SK-N-MC (cell line): ENCODE data around the gene SBF2.

Experiments used
- EZH2 ChIP-seq: fragments of 200-600 bp; sonication (generic); IDR thresholded peaks from one replicate; pipeline ENCODE4 v1.6.1; 2017; ENCODE audit warnings: antibody characterized with exemption
- FOXP2 ChIP-seq: optimal IDR thresholded peaks from 2 replicates; pipeline ENCODE3; 2011; ENCODE audit warnings: mild to moderate bottlenecking, moderate library complexity; ENCODE audit not compliant: insufficient read depth; ENCODE audit errors: extremely low read length, control extremely low read depth
- POLR2AphosphoS5 ChIP-seq: IDR thresholded peaks from 2 replicates; pipeline ENCODE4 v1.6.1; 2012; ENCODE audit warnings: mild to moderate bottlenecking, low read depth, low read length, borderline replicate concordance

- TF ChIP-seq POLR2AphosphoS5 (no peak), EZH2 (no peak), FOXP2 (no peak)
Observed at GRCh38 chr11:10236840-10237239, 57.2 kb downstream of the SBF2 start.
